Transverse colon (tissue), 4 donors: ENCODE results near the gene CENATAC.

Source experiments
- POLR2A ChIP-seq: fragments of 450-650 bp; IDR thresholded peaks from one replicate; pipeline ENCODE4 v1.6.1; 2016; ENCODE audit warnings: antibody characterized with exemption, mild to moderate bottlenecking, moderate library complexity
- POLR2AphosphoS5 ChIP-seq, 3 donors: sonication (generic); formaldehyde crosslinking; IDR thresholded peaks; one replicate each; pipeline ENCODE4 v1.6.1; 2016; ENCODE audit warnings: antibody characterized with exemption in 3 of 3
- TF ChIP-seq, protein P1 (sequence below), 5 experiments: fragments of 200-600 bp in 3 of 5; fragments of 450-650 bp in 2 of 5; sonication (generic) in 3 of 5; IDR thresholded peaks; 1 replicate in 2 of 5; 2 replicates in 3 of 5; pipeline ENCODE4 v1.5.1; 2016 to 2017; ENCODE audit warnings: antibody characterized with exemption in 5 of 5, inconsistent platforms in 3 of 5, mild to moderate bottlenecking in 2 of 5, moderate library complexity in 1 of 5

- no peak for TF ChIP-seq POLR2AphosphoS5 (IDR thresholded peaks at IDR 0.05)
- TF ChIP-seq, protein P1, sequence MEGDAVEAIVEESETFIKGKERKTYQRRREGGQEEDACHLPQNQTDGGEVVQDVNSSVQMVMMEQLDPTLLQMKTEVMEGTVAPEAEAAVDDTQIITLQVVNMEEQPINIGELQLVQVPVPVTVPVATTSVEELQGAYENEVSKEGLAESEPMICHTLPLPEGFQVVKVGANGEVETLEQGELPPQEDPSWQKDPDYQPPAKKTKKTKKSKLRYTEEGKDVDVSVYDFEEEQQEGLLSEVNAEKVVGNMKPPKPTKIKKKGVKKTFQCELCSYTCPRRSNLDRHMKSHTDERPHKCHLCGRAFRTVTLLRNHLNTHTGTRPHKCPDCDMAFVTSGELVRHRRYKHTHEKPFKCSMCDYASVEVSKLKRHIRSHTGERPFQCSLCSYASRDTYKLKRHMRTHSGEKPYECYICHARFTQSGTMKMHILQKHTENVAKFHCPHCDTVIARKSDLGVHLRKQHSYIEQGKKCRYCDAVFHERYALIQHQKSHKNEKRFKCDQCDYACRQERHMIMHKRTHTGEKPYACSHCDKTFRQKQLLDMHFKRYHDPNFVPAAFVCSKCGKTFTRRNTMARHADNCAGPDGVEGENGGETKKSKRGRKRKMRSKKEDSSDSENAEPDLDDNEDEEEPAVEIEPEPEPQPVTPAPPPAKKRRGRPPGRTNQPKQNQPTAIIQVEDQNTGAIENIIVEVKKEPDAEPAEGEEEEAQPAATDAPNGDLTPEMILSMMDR (IDR thresholded peaks at IDR 0.05): no peak
- no peak for TF ChIP-seq POLR2A
These were observed 39.4 kb upstream of the CENATAC start for GRCh38 chr11:118958577-118958976.
